ENCODE results near the gene TCIRG1. TPM values are rescaled to one million over a fixed set of nuclear protein-coding genes. Genes with fewer than 3 reads are reported as not detected.

Gene TCIRG1
- total RNA-seq, 1 experiment from 2014 or later = 203 TPM

DNA sequence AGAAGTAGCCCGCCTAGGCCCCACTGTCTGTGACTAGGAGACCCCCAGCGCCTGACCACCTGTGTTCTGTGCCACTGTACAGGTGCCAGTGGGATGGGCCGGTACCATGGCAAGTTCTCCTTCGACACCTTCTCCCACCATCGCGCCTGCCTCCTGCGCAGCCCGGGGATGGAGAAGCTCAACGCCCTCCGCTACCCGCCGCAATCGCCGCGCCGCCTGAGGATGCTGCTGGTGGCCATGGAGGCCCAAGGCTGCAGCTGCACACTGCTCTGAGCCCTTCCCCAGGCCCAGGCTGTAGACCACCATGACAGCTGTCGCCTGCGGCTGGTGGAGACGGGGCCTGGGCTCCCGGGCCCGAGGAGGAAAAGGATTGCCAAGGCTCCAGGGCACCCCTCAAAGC is 11.2 kb upstream of the TCIRG1 start:
- TF ChIP-seq EZH2phosphoT487 (IDR thresholded peaks at IDR 0.05; ENCODE audit: borderline replicate concordance, low read length) (no peak), EZH2 (IDR thresholded peaks at IDR 0.05; ENCODE audit: low read length, unreplicated experiment) (no peak)
- TF ChIP-seq, protein P1, sequence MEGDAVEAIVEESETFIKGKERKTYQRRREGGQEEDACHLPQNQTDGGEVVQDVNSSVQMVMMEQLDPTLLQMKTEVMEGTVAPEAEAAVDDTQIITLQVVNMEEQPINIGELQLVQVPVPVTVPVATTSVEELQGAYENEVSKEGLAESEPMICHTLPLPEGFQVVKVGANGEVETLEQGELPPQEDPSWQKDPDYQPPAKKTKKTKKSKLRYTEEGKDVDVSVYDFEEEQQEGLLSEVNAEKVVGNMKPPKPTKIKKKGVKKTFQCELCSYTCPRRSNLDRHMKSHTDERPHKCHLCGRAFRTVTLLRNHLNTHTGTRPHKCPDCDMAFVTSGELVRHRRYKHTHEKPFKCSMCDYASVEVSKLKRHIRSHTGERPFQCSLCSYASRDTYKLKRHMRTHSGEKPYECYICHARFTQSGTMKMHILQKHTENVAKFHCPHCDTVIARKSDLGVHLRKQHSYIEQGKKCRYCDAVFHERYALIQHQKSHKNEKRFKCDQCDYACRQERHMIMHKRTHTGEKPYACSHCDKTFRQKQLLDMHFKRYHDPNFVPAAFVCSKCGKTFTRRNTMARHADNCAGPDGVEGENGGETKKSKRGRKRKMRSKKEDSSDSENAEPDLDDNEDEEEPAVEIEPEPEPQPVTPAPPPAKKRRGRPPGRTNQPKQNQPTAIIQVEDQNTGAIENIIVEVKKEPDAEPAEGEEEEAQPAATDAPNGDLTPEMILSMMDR (conservative IDR thresholded peaks at IDR 0.05; ENCODE audit: low read depth, low read length) = no peak
- peaks cover 8% of the 10 kb centered on the region for H3F3A ChIP-seq (ENCODE audit: low read length, unreplicated experiment)
- H2AFZ ChIP-seq (ENCODE audit: low read length) = no peak overlapping the region
- POLR2A ChIA-PET (ENCODE audit: unreplicated experiment) = no interaction called here
- no peaks in the 10 kb centered on the region for H3K9me2 ChIP-seq (replicated peaks; ENCODE audit: low read length)
- no peak for ATAC-seq
- H3K27ac ChIP-seq (ENCODE audit: low read length) = peak overlapping the region; percentile 95
- peaks cover 44% of the 10 kb centered on the region for H3K4me1 ChIP-seq (ENCODE audit: insufficient read depth, low read length)
- DNase-seq = no peak
- peak overlapping the region; percentile 70 for H3K4me2 ChIP-seq (ENCODE audit: low read length)
- no peaks in the 10 kb centered on the region for H3K27me3 ChIP-seq (ENCODE audit: low read length)
- BruUV-seq (replicated peaks) = no TSS peak
- CTCF ChIA-PET = no interaction called here
- intact Hi-C loops (cut with micrococcal nuclease) = no loop called here
- peaks cover 9% of the 10 kb centered on the region; the same call in 1 of the 2 replicates for H3K36me3 ChIP-seq (ENCODE audit: low read depth, low read length)
- H3K79me2 ChIP-seq (ENCODE audit: low read length) = peaks cover 39% of the 10 kb centered on the region
- H3K9me3 ChIP-seq (ENCODE audit: low read length) = no peaks in the 10 kb centered on the region
- H4K20me1 ChIP-seq (ENCODE audit: low read length) = no peaks in the 10 kb centered on the region
- H3K4me3 ChIP-seq (ENCODE audit: low read length) = no peak overlapping the region
- peak overlapping the region; percentile 96 for H3K9ac ChIP-seq (ENCODE audit: low read length)

DNA sequence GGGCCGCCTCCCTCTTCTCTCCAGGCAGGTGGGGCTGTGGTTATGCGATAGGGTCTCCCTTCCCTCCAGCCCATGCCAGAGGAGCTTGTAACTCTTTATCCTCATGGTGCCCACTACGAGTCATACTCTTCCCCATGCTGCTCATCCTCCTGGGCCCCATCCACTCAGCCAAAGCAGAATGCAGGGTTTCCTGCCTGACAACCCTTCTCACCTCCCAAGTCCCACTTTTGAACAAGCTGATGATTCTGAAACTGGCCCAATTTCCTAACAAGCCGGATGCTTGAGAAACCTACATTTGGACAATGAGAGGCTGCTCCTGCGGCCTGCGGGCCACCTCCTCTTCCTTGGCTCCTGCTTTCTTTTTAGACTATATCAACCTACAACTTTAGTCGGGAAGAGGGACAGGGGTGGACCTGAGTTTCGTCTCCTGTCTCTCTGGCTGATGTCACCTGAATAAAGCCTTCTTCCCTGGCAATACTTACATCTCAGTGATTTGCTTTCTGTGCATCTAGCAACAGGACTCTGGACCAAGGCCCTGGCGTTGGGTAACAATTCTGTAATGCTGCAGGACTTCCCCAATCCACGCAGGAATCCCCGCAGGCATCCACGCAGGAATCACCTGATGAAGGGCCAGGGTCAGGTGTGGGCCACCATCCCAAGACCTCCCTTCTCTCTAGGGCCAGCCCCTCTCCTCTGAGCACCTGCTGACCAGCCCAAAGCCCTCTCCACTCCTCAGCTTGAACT is 9.9 kb upstream of the TCIRG1 start:
- peaks cover 8% of the 10 kb centered on the region for H3F3A ChIP-seq (ENCODE audit: low read length, unreplicated experiment)
- H3K79me2 ChIP-seq (ENCODE audit: low read length) = peaks cover 46% of the 10 kb centered on the region
- CTCF ChIA-PET = no interaction called here
- peak overlapping the region; percentile 96 for H3K9ac ChIP-seq (ENCODE audit: low read length)
- peaks cover 44% of the 10 kb centered on the region for H3K4me1 ChIP-seq (ENCODE audit: insufficient read depth, low read length)
- H3K27me3 ChIP-seq (ENCODE audit: low read length) = no peaks in the 10 kb centered on the region
- intact Hi-C loops (cut with micrococcal nuclease) = no loop called here
- H3K36me3 ChIP-seq (ENCODE audit: low read depth, low read length) = peaks cover 13% of the 10 kb centered on the region; the same call in 1 of the 2 replicates
- H3K27ac ChIP-seq (ENCODE audit: low read length) = peak overlapping the region; percentile 95
- TF ChIP-seq, protein P1 (conservative IDR thresholded peaks at IDR 0.05; ENCODE audit: low read depth, low read length) = no peak
- TF ChIP-seq EZH2 (IDR thresholded peaks at IDR 0.05; ENCODE audit: low read length, unreplicated experiment) = no peak
- no peak for TF ChIP-seq EZH2phosphoT487 (IDR thresholded peaks at IDR 0.05; ENCODE audit: borderline replicate concordance, low read length)
- DNase-seq (peak; percentile 73), ATAC-seq (peak; percentile 1; the same call in 1 of the 2 replicates)
- H3K4me3 ChIP-seq (ENCODE audit: low read length) = peak overlapping the region; percentile 91
- POLR2A ChIA-PET (ENCODE audit: unreplicated experiment) = interaction anchor here (0.6 kb wide), 1 partner anchor 229 kb away, joined by 10 read pairs; no protein-coding TSS in a partner anchor
- H3K9me3 ChIP-seq (ENCODE audit: low read length) = no peaks in the 10 kb centered on the region
- no peaks in the 10 kb centered on the region for H4K20me1 ChIP-seq (ENCODE audit: low read length)
- H2AFZ ChIP-seq (ENCODE audit: low read length) = no peak overlapping the region
- peak overlapping the region; percentile 96 for H3K4me2 ChIP-seq (ENCODE audit: low read length)
- BruUV-seq (replicated peaks) = no TSS peak
- H3K9me2 ChIP-seq (replicated peaks; ENCODE audit: low read length) = no peaks in the 10 kb centered on the region

Data from PC-3 (cell line).